ENCODE results near the gene PIP4K2C.
A peak's percentile ranks its signal among the peaks of the same experiment; 100 is the strongest.
"Not testable (repeated sequence)": the region's sequence is repeated elsewhere in the genome, so short reads cannot be mapped to it uniquely, and the experiment has no call there.

Gene PIP4K2C

GRCh38 chr12:57586128-57586527 is 4.9 kb upstream of the PIP4K2C start:
- FAIRE-seq: no peak

GRCh38 chr12:57586832-57587429 is 4.1 kb upstream of the PIP4K2C start:
- FAIRE-seq: no peak

- FAIRE-seq: not testable (repeated sequence)
Measured at GRCh38 chr12:57588951-57589610, 1.9 kb upstream of the PIP4K2C start.

GRCh38 chr12:57590479-57590863 is 521 bp upstream of the PIP4K2C start:
- no peak for FAIRE-seq

GRCh38 chr12:57591782-57592325 is 862 bp downstream of the PIP4K2C start:
- FAIRE-seq: no peak

GRCh38 chr12:57592551-57593165 is 1.7 kb downstream of the PIP4K2C start:
- FAIRE-seq: no peak

GRCh38 chr12:57593187-57593586 is 2.2 kb downstream of the PIP4K2C start:
- FAIRE-seq: no peak

- no peak for FAIRE-seq
Measured at GRCh38 chr12:57600395-57600794, 9.4 kb downstream of the PIP4K2C start.

GRCh38 chr12:57602544-57602943 is 11.6 kb downstream of the PIP4K2C start:
- no peak for FAIRE-seq

GRCh38 chr12:57603324-57603723 is 12.3 kb downstream of the PIP4K2C start:
- no peak for FAIRE-seq

- peak; percentile 69 for FAIRE-seq
Measured at GRCh38 chr12:57603815-57604453, 12.9 kb downstream of the PIP4K2C start.

- FAIRE-seq: no peak
Measured at GRCh38 chr12:57604454-57604991, 13.5 kb downstream of the PIP4K2C start, which contains the start of gene DTX3. TSS of gene DTX3 (plus strand) at chr12:57604824. CDS start at chr12:57606518, 1,694 bp downstream.

- FAIRE-seq: no peak
Measured at GRCh38 chr12:57604992-57605810, 14.2 kb downstream of the PIP4K2C start.

GRCh38 chr12:57605811-57606311 is 14.9 kb downstream of the PIP4K2C start:
- no peak for FAIRE-seq

GRCh38 chr12:57606399-57606798 is 15.4 kb downstream of the PIP4K2C start:
- FAIRE-seq: no peak

GRCh38 chr12:57606821-57607220 is 15.8 kb downstream of the PIP4K2C start:
- FAIRE-seq: no peak

- FAIRE-seq: no peak
Measured at GRCh38 chr12:57607958-57608663, 17.1 kb downstream of the PIP4K2C start.

GRCh38 chr12:57609101-57609780 is 18.2 kb downstream of the PIP4K2C start:
- FAIRE-seq: no peak

- FAIRE-seq: no peak
Measured at GRCh38 chr12:57609781-57610553, 19.0 kb downstream of the PIP4K2C start.

All from endometrium (tissue), 2 donors.